ENCODE data around the gene UGT8.

- TF ChIP-seq EZH2 (IDR thresholded peaks at IDR 0.05; ENCODE audit: low read depth, low read length, severe bottlenecking) = no peak
- no peak for TF ChIP-seq CTCF (IDR thresholded peaks at IDR 0.05; ENCODE audit: control extremely low read depth in 1 of 3, insufficient read depth in 1 of 3, low read depth in 1 of 3, low read length in 3 of 3)
Measured at GRCh38 chr4:114563536-114564315, 34.9 kb upstream of the UGT8 start.

Data from H1 (cell line).